SK-N-SH (cell line): Measurements from ENCODE around the gene ATRAID. TPM values are rescaled to one million over a fixed set of nuclear protein-coding genes. Genes with fewer than 3 reads are reported as not detected.

Experiments
- CTCF ChIA-PET: fragments of 300-600, 350-600 bp; formaldehyde crosslinking; extraction: SDS; loops from one replicate; lab custom pipeline; 2021; lab: Yijun Ruan, JAX
- POLR2A ChIA-PET: fragments of 350-600 bp; sonication (Branson Sonifier 250); formaldehyde crosslinking; extraction: SDS; loops from one replicate; lab custom pipeline; 2020; ENCODE audit warnings: antibody characterized with exemption, inconsistent platforms; lab: Yijun Ruan, JAX
- DNase-seq: peaks from one replicate; pipeline ENCODE4 v3.0.0; 2012
- H2AFZ ChIP-seq: fragments of 200-600 bp; sonication (generic); 2 replicates; pipeline ENCODE4 v1.8.1; 2016; ENCODE audit warnings: antibody characterized with exemption, mild to moderate bottlenecking, low read depth
- H3F3A ChIP-seq: fragments of 200-600 bp; sonication (generic); replicated peaks from 2 replicates; pipeline ENCODE3; 2016; ENCODE audit warnings: antibody characterized with exemption, mild to moderate bottlenecking; ENCODE audit not compliant: insufficient read depth
- H3K27ac ChIP-seq, 2 experiments: fragments of 200-500 bp in 1 of 2; fragments of 200-600 bp in 1 of 2; sonication (Bioruptor generic) in 1 of 2; sonication (generic), shearing (Covaris generic) in 1 of 2; 2 replicates each; pipeline versions ENCODE4 v1.5.1 to v1.6.1; 2014 to 2016; ENCODE audit warnings: low read depth in 2 of 2, inconsistent platforms in 1 of 2, low read length in 1 of 2, mild to moderate bottlenecking in 1 of 2, mixed read lengths in 1 of 2
- H3K27me3 ChIP-seq: fragments of 200-600 bp; sonication (generic), shearing (Covaris generic); 2 replicates; pipeline ENCODE4 v1.6.1; 2016; ENCODE audit warnings: mixed run types; ENCODE audit not compliant: insufficient read depth
- H3K36me3 ChIP-seq, 2 experiments: fragments of 200-500 bp in 1 of 2; fragments of 200-600 bp in 1 of 2; sonication (Bioruptor generic) in 1 of 2; sonication (generic) in 1 of 2; replicated peaks in 1 of 2; 2 replicates each; pipeline versions ENCODE3 to v1.5.1; 2014 to 2016; ENCODE audit warnings: low read length in 1 of 2, mild to moderate bottlenecking in 1 of 2; ENCODE audit not compliant: insufficient read depth in 2 of 2, control insufficient read depth in 1 of 2
- H3K4me1 ChIP-seq, 2 experiments: fragments of 200-500 bp in 1 of 2; fragments of 200-600 bp in 1 of 2; sonication (Bioruptor generic) in 1 of 2; sonication (generic), shearing (Covaris generic) in 1 of 2; 2 replicates each; pipeline versions ENCODE4 v1.5.1 to v1.6.1; 2014 to 2016; ENCODE audit warnings: low read depth in 1 of 2, low read length in 1 of 2, mixed run types in 1 of 2; ENCODE audit not compliant: insufficient read depth in 2 of 2, control insufficient read depth in 1 of 2
- H3K4me2 ChIP-seq: fragments of 200-600 bp; sonication (generic), shearing (Covaris generic); 2 replicates; pipeline ENCODE4 v1.6.1; 2017; ENCODE audit warnings: mixed run types
- H3K4me3 ChIP-seq, 2 experiments: fragments of 200-500 bp in 1 of 2; fragments of 200-600 bp in 1 of 2; sonication (Bioruptor generic) in 1 of 2; sonication (generic), shearing (Covaris generic) in 1 of 2; 2 replicates each; pipeline versions ENCODE4 v1.5.1 to v1.8.1; 2014 to 2016; ENCODE audit warnings: low read depth in 2 of 2, inconsistent platforms in 1 of 2, low read length in 1 of 2, mild to moderate bottlenecking in 1 of 2, mixed read lengths in 1 of 2, moderate library complexity in 1 of 2
- H3K79me2 ChIP-seq: fragments of 200-600 bp; sonication (generic); 2 replicates; pipeline ENCODE4 v1.8.1; 2017; ENCODE audit warnings: mild to moderate bottlenecking; ENCODE audit not compliant: insufficient read depth
- H3K9ac ChIP-seq: fragments of 200-600 bp; sonication (generic); 2 replicates; pipeline ENCODE4 v1.6.1; 2017; ENCODE audit warnings: mixed run types
- H3K9me2 ChIP-seq: fragments of 200-600 bp; sonication (generic); 2 replicates; pipeline ENCODE4 v1.6.1; 2017; ENCODE audit warnings: mixed run types
- H3K9me3 ChIP-seq: fragments of 200-600 bp; sonication (generic); 2 replicates; pipeline ENCODE4 v1.6.1; 2017; ENCODE audit warnings: mixed run types, mild to moderate bottlenecking, moderate library complexity
- H4K20me1 ChIP-seq: fragments of 200-600 bp; sonication (generic); 2 replicates; pipeline ENCODE4 v1.6.1; 2017; ENCODE audit warnings: mild to moderate bottlenecking, mixed run types; ENCODE audit not compliant: insufficient read depth
- EZH2phosphoT487 ChIP-seq: fragments of 200-600 bp; sonication (generic); IDR thresholded peaks from 2 replicates; pipeline ENCODE4 v1.6.1; 2017; ENCODE audit warnings: low read depth, mixed run types, mild to moderate bottlenecking, antibody characterized with exemption, moderate library complexity, borderline replicate concordance
- FOXJ3 ChIP-seq: sonication (generic); formaldehyde crosslinking; IDR thresholded peaks from 2 replicates; pipeline ENCODE4 v1.5.1; 2020; ENCODE audit warnings: mild to moderate bottlenecking, missing genetic modification reagents
- FOXM1 ChIP-seq: IDR thresholded peaks from 2 replicates; pipeline ENCODE4 v1.4.0; 2012; ENCODE audit warnings: low read depth, mild to moderate bottlenecking
- IRF3 ChIP-seq: fragments of 150-350 bp; IDR thresholded peaks from 2 replicates; pipeline ENCODE4 v1.6.1; 2016; ENCODE audit warnings: mild to moderate bottlenecking, low read depth, low read length
- MAX ChIP-seq: IDR thresholded peaks from 2 replicates; pipeline ENCODE4 v1.4.0; 2012; ENCODE audit warnings: low read depth
- MEF2A ChIP-seq: IDR thresholded peaks from 2 replicates; pipeline ENCODE4 v1.4.0; 2012; ENCODE audit warnings: low read depth, borderline replicate concordance
- MXI1 ChIP-seq: IDR thresholded peaks from 2 replicates; pipeline ENCODE4 v1.6.1; 2012; ENCODE audit warnings: mild to moderate bottlenecking, low read depth, low read length, improper control_type of control experiment
- NRF1 ChIP-seq: IDR thresholded peaks from 2 replicates; pipeline ENCODE4 v1.6.1; 2012; ENCODE audit warnings: low read depth, mild to moderate bottlenecking, low read length
- PBX3 ChIP-seq: IDR thresholded peaks from 2 replicates; pipeline ENCODE4; 2012
- POLR2AphosphoS5 ChIP-seq: IDR thresholded peaks from 2 replicates; pipeline ENCODE4 v1.6.1; 2012; ENCODE audit warnings: low read depth, low read length
- RAD21 ChIP-seq: IDR thresholded peaks from 2 replicates; pipeline ENCODE4 v1.6.1; 2012; ENCODE audit warnings: mild to moderate bottlenecking, low read length
- RCOR1 ChIP-seq: fragments of 150-350 bp; IDR thresholded peaks from 2 replicates; pipeline ENCODE4 v1.6.1; 2017; ENCODE audit warnings: antibody characterized with exemption, low read length
- RXRA ChIP-seq: IDR thresholded peaks from 2 replicates; pipeline ENCODE4 v1.4.0; 2012; ENCODE audit warnings: low read depth, mild to moderate bottlenecking, borderline replicate concordance
- SIN3A ChIP-seq: IDR thresholded peaks from 2 replicates; pipeline ENCODE4 v1.6.1; 2012; ENCODE audit warnings: low read depth, mild to moderate bottlenecking, low read length, moderate library complexity, borderline replicate concordance
- SMC3 ChIP-seq: IDR thresholded peaks from 2 replicates; pipeline ENCODE4 v1.6.1; 2012; ENCODE audit warnings: low read depth, low read length, improper control_type of control experiment
- TAF1 ChIP-seq: IDR thresholded peaks from 2 replicates; pipeline ENCODE4 v1.6.1; 2012; ENCODE audit warnings: low read depth, mild to moderate bottlenecking, low read length, moderate library complexity, borderline replicate concordance
- TCF12 ChIP-seq: IDR thresholded peaks from 2 replicates; pipeline ENCODE4 v1.4.0; 2012
- TEAD4 ChIP-seq: IDR thresholded peaks from 2 replicates; pipeline ENCODE4 v1.4.0; 2012; ENCODE audit warnings: mild to moderate bottlenecking, borderline replicate concordance; ENCODE audit not compliant: insufficient read depth
- whole genome bisulfite sequencing: methylation state at CpG from one replicate; pipeline ENCODE4 v1.1.6; 2017; ENCODE audit warnings: low lambda C conversion rate; 5-methylcytosine and 5-hydroxymethylcytosine counted together
- polyA plus RNA-seq, 3 experiments: library from polyadenylated mRNA; depleted of rRNA; stranded (reverse); fragments of >200 nt; gene quantifications; 2 replicates each; pipeline ENCODE4 v1.2.3, GENCODE V29; 2012
- TF ChIP-seq, protein P1 (sequence below): IDR thresholded peaks from 2 replicates; pipeline ENCODE4 v1.4.0; 2012; ENCODE audit warnings: low read depth, borderline replicate concordance
- TF ChIP-seq, protein P2 (sequence below): fragments of 150-350 bp; IDR thresholded peaks from 2 replicates; pipeline ENCODE4 v1.6.1; 2017; ENCODE audit warnings: antibody characterized with exemption, low read length, low read depth, borderline replicate concordance

Gene ATRAID
- polyA plus RNA-seq, 1 of the 3 experiments (the other 2 are of a cell fraction): 289 TPM

DNA sequence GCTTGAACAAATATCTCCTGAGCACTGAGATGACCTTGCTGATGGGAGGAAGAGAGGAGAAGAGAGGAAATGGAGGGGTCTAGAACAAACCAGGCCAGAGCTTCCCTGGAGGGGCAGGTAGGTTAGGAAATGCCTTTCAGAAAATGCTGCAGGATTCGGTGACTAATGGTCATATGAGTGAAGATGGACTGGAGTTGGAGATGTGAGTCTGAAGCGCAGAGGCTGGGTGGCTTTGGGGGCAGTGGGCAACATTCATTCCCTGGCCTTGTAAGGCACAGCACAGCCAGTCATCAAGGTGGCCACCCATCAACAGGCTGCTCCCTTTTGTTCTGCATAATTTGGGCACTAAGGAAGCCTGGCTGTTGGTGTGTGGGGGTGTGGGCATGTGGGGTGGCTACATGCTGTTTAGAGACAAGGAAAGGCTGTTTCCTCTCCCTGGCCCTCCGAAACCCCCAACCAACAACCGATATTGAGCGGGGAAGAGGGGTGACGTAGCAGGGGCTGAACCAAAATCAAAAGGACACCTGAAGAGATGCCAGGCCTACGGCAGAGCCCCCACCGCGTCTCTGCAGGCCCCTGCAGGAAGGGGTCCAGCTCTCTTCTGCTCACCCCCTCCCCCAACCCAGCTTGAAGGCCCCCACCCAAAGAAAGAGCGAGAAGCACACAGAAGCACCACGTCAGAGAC is 49.5 kb downstream of the ATRAID start:
- no peak overlapping the region for H2AFZ ChIP-seq
- no peaks in the 10 kb centered on the region for H3K9me2 ChIP-seq
- H3K9me3 ChIP-seq: no peaks in the 10 kb centered on the region
- H3K79me2 ChIP-seq: no peaks in the 10 kb centered on the region
- no peaks in the 10 kb centered on the region for H4K20me1 ChIP-seq
- no peak overlapping the region; the same call in 1 of the 2 replicates for H3K4me2 ChIP-seq
- H3K27me3 ChIP-seq: peaks cover 59% of the 10 kb centered on the region
- no peak for DNase-seq
- no peak overlapping the region for H3K4me3 ChIP-seq
- H3F3A ChIP-seq: peaks cover 7% of the 10 kb centered on the region
- H3K27ac ChIP-seq: no peak overlapping the region
- 91% methylated on average over 11 of the region's 11 CpGs for WGBS
- POLR2A ChIA-PET: interaction anchor here (0.7 kb wide), 1 partner anchor 663 kb away, joined by 3 read pairs; no protein-coding TSS in a partner anchor
- peaks cover 9 to 28% of the 10 kb centered on the region in 2 experiments; a peak in 1 of 4 replicates for H3K4me1 ChIP-seq
- no peaks in the 10 kb centered on the region for H3K36me3 ChIP-seq
- no peak for TF ChIP-seq MXI1
- TF ChIP-seq NRF1: no peak
- TF ChIP-seq PBX3: no peak
- TF ChIP-seq IRF3: no peak
- no peak for TF ChIP-seq FOXM1
- TF ChIP-seq, all 33 proteins: peak for 0
- CTCF ChIA-PET: interaction anchor here (0.7 to 14.1 kb wide), 5 partner anchors 9 to 91 kb away, joined by 3 to 392 read pairs (median 85); partner anchors contain the start of gene TRIM54
- H3K9ac ChIP-seq: no peak overlapping the region

- TF ChIP-seq SMC3: no peak
- no peak for TF ChIP-seq TCF12
- TF ChIP-seq SIN3A: no peak
- TF ChIP-seq, protein P1, sequence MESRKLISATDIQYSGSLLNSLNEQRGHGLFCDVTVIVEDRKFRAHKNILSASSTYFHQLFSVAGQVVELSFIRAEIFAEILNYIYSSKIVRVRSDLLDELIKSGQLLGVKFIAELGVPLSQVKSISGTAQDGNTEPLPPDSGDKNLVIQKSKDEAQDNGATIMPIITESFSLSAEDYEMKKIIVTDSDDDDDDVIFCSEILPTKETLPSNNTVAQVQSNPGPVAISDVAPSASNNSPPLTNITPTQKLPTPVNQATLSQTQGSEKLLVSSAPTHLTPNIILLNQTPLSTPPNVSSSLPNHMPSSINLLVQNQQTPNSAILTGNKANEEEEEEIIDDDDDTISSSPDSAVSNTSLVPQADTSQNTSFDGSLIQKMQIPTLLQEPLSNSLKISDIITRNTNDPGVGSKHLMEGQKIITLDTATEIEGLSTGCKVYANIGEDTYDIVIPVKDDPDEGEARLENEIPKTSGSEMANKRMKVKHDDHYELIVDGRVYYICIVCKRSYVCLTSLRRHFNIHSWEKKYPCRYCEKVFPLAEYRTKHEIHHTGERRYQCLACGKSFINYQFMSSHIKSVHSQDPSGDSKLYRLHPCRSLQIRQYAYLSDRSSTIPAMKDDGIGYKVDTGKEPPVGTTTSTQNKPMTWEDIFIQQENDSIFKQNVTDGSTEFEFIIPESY: no peak
- no peak for TF ChIP-seq TEAD4
- no peak for TF ChIP-seq EZH2phosphoT487
- TF ChIP-seq MAX: no peak
- TF ChIP-seq TAF1: no peak
- no peak for TF ChIP-seq FOXJ3 (CRISPR knock-in tag)
- TF ChIP-seq MEF2A: no peak
- TF ChIP-seq, protein P2, sequence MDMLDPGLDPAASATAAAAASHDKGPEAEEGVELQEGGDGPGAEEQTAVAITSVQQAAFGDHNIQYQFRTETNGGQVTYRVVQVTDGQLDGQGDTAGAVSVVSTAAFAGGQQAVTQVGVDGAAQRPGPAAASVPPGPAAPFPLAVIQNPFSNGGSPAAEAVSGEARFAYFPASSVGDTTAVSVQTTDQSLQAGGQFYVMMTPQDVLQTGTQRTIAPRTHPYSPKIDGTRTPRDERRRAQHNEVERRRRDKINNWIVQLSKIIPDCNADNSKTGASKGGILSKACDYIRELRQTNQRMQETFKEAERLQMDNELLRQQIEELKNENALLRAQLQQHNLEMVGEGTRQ: no peak
- TF ChIP-seq RXRA: no peak
- TF ChIP-seq RCOR1: no peak
- TF ChIP-seq POLR2AphosphoS5: no peak
- TF ChIP-seq RAD21: no peak
- no peak for TF ChIP-seq FOXM1
- Histone ChIP-seq H3K9me2 (no peaks in the 10 kb centered on the region), H3K4me2 (no peak overlapping the region; the same call in 1 of the 2 replicates), H3K4me1 (peaks cover 6 to 28% of the 10 kb centered on the region in 2 experiments; a peak in 1 of 4 replicates), H3K36me3 (no peaks in the 10 kb centered on the region), H3K4me3 (peak overlapping the region; percentile 48 to 65; a peak in 3 of 4 replicates), H3K79me2 (no peaks in the 10 kb centered on the region), H2AFZ (no peak overlapping the region; the same call in 1 of the 2 replicates), H3K27ac (no peak overlapping the region), H3F3A (peaks cover 6% of the 10 kb centered on the region), H3K27me3 (peaks cover 64% of the 10 kb centered on the region), H4K20me1 (no peaks in the 10 kb centered on the region), H3K9me3 (no peaks in the 10 kb centered on the region), H3K9ac (no peak overlapping the region)
- ChIA-PET POLR2A (interaction anchor here (0.6 to 0.7 kb wide), 2 partner anchors 109 to 664 kb away, joined by 3 read pairs; no protein-coding TSS in a partner anchor), CTCF (interaction anchor here (0.6 to 14.1 kb wide), 7 partner anchors 9 to 92 kb away, joined by 3 to 392 read pairs (median 17); partner anchors contain the start of gene TRIM54)
- 44% methylated on average over 11 of the region's 40 CpGs for WGBS
- DNase-seq: no peak
Observed at GRCh38 chr2:27261926-27262298, 50.1 kb downstream of the ATRAID start.
